Body of pancreas (tissue), 4 donors: ENCODE results near the gene MSANTD4. TPM values are rescaled to one million over a fixed set of nuclear protein-coding genes. Genes with fewer than 3 reads are reported as not detected.
"Not testable (repeated sequence)": the region's sequence is repeated elsewhere in the genome, so short reads cannot be mapped to it uniquely, and the experiment has no call there.

ENCODE experiments used
- ATAC-seq: fragments of 150-250 bp; one replicate; pipeline ENCODE4 v1.9.1; 2016
- DNase-seq, 4 donors: peaks; one replicate each; pipeline ENCODE4 v3.0.0-alpha.2; 2019
- H3K27ac ChIP-seq, 4 donors: fragments of 200-600 bp; sonication (generic); 1 replicate in 3 of 4; 2 replicates in 1 of 4; pipeline versions ENCODE4 v1.5.1 to v1.6.1; 2016 to 2019; ENCODE audit warnings: mild to moderate bottlenecking in 1 of 4, mixed read lengths in 1 of 4, moderate library complexity in 1 of 4
- H3K27me3 ChIP-seq, 2 donors: fragments of 200-600 bp; sonication (generic); one replicate each; pipeline ENCODE4 v1.6.0; 2016; ENCODE audit warnings: mild to moderate bottlenecking in 1 of 2
- H3K36me3 ChIP-seq, 2 donors: fragments of 200-600 bp; sonication (generic); replicated peaks in 1 of 2; 2 replicates each; pipeline ENCODE4 v1.5.1; 2016; ENCODE audit warnings: low read depth in 2 of 2; ENCODE audit not compliant: insufficient read depth in 1 of 2
- H3K4me1 ChIP-seq: fragments of 200-600 bp; sonication (generic); one replicate; pipeline ENCODE4 v1.6.0; 2016
- H3K4me3 ChIP-seq, 2 donors: fragments of 200-600 bp; sonication (generic); 1 replicate in 1 of 2; 2 replicates in 1 of 2; pipeline ENCODE4 v1.5.1; 2016 to 2019
- H3K9me3 ChIP-seq, 3 donors: fragments of 200-600 bp; sonication (generic); 1 replicate in 2 of 3; 2 replicates in 1 of 3; pipeline ENCODE4 v1.5.1; 2016
- POLR2A ChIP-seq, 3 donors: fragments of 450-650 bp; IDR thresholded peaks; one replicate each; pipeline ENCODE4 v1.6.1; 2016; ENCODE audit warnings: antibody characterized with exemption in 3 of 3, mild to moderate bottlenecking in 2 of 3
- WGBS, 2 donors: methylation state at CpG; one replicate each; pipeline ENCODE4 v1.1.5; 2017; 5-methylcytosine and 5-hydroxymethylcytosine counted together
- intact Hi-C: fragments of 100-400 bp; cut with DNase I; formaldehyde crosslinking; loops from one replicate; pipeline ENCODE4 v1.15.1; 2023
- total RNA-seq, 2 donors: library from RNA; depleted of rRNA; stranded (reverse); fragments of >200 nt; gene quantifications; one replicate each; pipeline ENCODE4 v1.1.0, GENCODE V29; 2016
- TF ChIP-seq, protein P1 (sequence below), 7 experiments: fragments of 450-650 bp in 4 of 7; fragments of 200-600 bp in 3 of 7; sonication (generic) in 3 of 7; IDR thresholded peaks; one replicate each; pipeline ENCODE4 v1.5.1; 2016 to 2019; ENCODE audit warnings: antibody characterized with exemption in 7 of 7

The MSANTD4 gene
- total RNA-seq, 2 donors from 2014 or later, result 4.9 to 19.5 TPM

DNA sequence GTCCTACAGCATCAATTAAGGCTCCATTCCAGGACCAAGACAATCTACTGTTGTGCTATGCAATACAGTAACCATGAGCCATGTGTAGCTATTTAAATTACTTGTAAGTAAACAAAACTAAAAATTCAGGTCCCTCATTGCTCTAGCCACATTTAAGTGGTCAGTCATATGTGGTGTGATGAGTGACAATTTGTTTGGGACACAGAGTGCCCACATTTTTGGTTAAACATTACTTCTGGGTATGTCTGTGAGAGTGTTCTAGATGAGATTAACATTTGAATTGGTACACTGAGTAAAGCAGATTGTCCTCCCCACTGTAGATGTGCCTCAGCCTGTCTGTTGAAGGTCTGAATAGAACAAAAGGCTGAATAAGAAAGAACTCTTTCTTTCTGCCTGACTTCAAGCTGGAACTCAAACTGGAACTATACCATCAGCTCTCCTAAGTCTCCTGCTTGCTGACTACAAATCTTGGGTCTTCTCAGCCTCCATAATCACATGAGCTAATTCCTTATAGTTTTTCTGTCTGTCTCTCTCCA lies 39.3 kb upstream of the MSANTD4 start:
- no peak for ATAC-seq
- Histone ChIP-seq H3K4me1 (no peaks in the 10 kb centered on the region), H3K9me3 (no peaks in the 10 kb centered on the region), H3K36me3 (no peaks in the 10 kb centered on the region), H3K27ac (no peak overlapping the region), H3K27me3 (no peaks in the 10 kb centered on the region), H3K4me3 (no peak overlapping the region)
- TF ChIP-seq, protein P1, sequence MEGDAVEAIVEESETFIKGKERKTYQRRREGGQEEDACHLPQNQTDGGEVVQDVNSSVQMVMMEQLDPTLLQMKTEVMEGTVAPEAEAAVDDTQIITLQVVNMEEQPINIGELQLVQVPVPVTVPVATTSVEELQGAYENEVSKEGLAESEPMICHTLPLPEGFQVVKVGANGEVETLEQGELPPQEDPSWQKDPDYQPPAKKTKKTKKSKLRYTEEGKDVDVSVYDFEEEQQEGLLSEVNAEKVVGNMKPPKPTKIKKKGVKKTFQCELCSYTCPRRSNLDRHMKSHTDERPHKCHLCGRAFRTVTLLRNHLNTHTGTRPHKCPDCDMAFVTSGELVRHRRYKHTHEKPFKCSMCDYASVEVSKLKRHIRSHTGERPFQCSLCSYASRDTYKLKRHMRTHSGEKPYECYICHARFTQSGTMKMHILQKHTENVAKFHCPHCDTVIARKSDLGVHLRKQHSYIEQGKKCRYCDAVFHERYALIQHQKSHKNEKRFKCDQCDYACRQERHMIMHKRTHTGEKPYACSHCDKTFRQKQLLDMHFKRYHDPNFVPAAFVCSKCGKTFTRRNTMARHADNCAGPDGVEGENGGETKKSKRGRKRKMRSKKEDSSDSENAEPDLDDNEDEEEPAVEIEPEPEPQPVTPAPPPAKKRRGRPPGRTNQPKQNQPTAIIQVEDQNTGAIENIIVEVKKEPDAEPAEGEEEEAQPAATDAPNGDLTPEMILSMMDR (IDR thresholded peaks at IDR 0.05), result no peak
- TF ChIP-seq POLR2A (IDR thresholded peaks at IDR 0.05), result no peak
- no peak for DNase-seq
- intact Hi-C loops, result no loop called here

GRCh38 chr11:106059617-106060016 lies 37.6 kb upstream of the MSANTD4 start:
- TF ChIP-seq POLR2A (IDR thresholded peaks at IDR 0.05), result no peak
- TF ChIP-seq, protein P1 (IDR thresholded peaks at IDR 0.05), result no peak
- no peak for DNase-seq
- intact Hi-C loops, result no loop called here

DNA sequence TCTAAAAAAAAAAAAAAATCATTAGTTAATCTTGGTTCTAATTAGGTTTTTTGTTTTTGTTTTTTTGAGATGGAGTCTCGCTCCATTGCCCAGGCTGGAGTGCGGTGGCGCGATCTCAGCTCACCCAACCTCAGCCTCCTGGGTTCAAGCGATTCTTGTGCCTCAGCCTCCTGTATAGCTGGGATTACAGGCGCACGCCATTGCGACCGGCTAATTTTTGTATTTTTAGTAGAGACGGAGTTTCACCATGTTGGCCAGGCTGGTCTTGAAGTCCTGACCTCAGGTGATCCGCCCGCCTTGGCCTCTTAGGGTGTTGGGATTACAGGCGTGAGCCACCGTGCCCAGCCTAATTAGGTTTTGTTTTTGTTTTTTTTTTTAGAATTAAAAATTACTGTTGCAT lies 36.3 kb upstream of the MSANTD4 start:
- 95 to 98% methylated on average over 14 of the region's 14 CpGs for WGBS, 2 donors
- H3K27ac ChIP-seq, H3K27me3 ChIP-seq, H3K9me3 ChIP-seq, ATAC-seq, H3K36me3 ChIP-seq, DNase-seq, H3K4me1 ChIP-seq, H3K4me3 ChIP-seq, intact Hi-C loops: not testable (repeated sequence)

More at GRCh38 chr11:106059617-106060016, 37.6 kb upstream of the MSANTD4 start:
- H3K27me3 ChIP-seq, result no peaks in the 10 kb centered on the region
- WGBS, 2 donors, result 87 to 100% methylated on average over 1 of the region's 1 CpG
- no peak overlapping the region for H3K27ac ChIP-seq
- H3K9me3 ChIP-seq, result no peaks in the 10 kb centered on the region
- no peak for ATAC-seq
- no peak overlapping the region for H3K4me3 ChIP-seq
- no peaks in the 10 kb centered on the region for H3K4me1 ChIP-seq
- no peaks in the 10 kb centered on the region for H3K36me3 ChIP-seq

GRCh38 chr11:106051103-106051502 lies 29.1 kb upstream of the MSANTD4 start:
- WGBS, 2 donors, result 24 to 30% methylated on average over 2 of the region's 2 CpGs
- Histone ChIP-seq H3K4me1 (peaks cover 5% of the 10 kb centered on the region), H3K9me3 (no peaks in the 10 kb centered on the region), H3K27me3 (no peaks in the 10 kb centered on the region), H3K27ac (no peak overlapping the region), H3K36me3 (no peaks in the 10 kb centered on the region), H3K4me3 (no peak overlapping the region)
- DNase-seq (no peak), ATAC-seq (peak; percentile 47)
- TF ChIP-seq POLR2A (IDR thresholded peaks at IDR 0.05), result no peak
- TF ChIP-seq, protein P1 (IDR thresholded peaks at IDR 0.05), result no peak
- intact Hi-C loops, result no loop called here

DNA sequence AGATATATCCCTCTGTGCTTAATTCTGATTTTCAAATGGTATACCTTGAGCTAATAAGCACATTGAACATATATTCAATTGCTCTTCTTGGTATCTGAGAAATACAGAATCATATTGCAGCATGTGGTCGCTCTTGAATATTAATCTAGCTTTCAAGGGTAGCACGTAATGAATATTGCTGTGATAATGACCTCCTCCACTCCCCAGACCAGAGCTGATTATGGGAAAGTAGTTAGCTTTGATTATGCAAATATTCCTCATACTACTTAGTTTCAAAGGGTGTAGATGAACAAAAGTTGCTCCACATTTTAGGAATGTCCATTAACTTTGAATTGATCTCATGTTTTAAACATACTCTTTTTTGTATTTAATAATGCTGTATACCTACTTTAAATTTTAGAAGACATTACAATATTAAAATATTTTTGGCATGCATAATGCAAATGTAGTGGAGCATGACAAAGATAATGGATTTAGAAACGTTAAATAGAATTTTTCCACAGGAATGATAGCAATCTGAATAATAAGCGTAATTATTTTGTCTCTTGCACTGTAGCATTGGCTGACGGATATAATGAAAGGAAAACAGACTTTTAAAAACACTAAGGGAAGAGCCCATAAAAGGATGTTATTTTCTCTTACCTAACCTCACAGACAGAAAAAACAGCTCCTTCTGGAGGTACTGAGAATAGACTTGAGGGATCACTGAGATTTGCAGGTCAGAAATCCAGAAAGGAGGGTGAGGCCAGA lies 27.9 kb upstream of the MSANTD4 start:
- no peak overlapping the region for H3K27ac ChIP-seq
- peaks cover 5% of the 10 kb centered on the region for H3K4me1 ChIP-seq
- H3K9me3 ChIP-seq, result no peaks in the 10 kb centered on the region
- no peak for TF ChIP-seq POLR2A (IDR thresholded peaks at IDR 0.05)
- TF ChIP-seq, protein P1 (IDR thresholded peaks at IDR 0.05), result no peak
- ATAC-seq (no peak), DNase-seq (no peak)
- no peaks in the 10 kb centered on the region for H3K27me3 ChIP-seq
- 80 to 85% methylated on average over 5 of the region's 5 CpGs for WGBS, 2 donors
- H3K36me3 ChIP-seq, result no peaks in the 10 kb centered on the region
- no peak overlapping the region for H3K4me3 ChIP-seq
- intact Hi-C loops, result no loop called here
